CD8-positive, alpha-beta memory T cell (primary cell): ENCODE results near the gene DSCAML1. TPM values are rescaled to one million over a fixed set of nuclear protein-coding genes. Genes with fewer than 3 reads are reported as not detected.

Experiments
- CTCF ChIA-PET: fragments of 350-600 bp; sonication (Branson Sonifier 250); formaldehyde crosslinking; loops from one replicate; lab custom pipeline; 2021; ENCODE audit warnings: antibody characterized with exemption; lab: Charles Lee
- POLR2A ChIA-PET: fragments of 350-600 bp; sonication (Branson Sonifier 250); formaldehyde crosslinking; loops from one replicate; lab custom pipeline; 2021; ENCODE audit warnings: antibody characterized with exemption; lab: Charles Lee
- DNase-seq, 5 donors: peaks; one replicate each; pipeline versions ENCODE4 v3.0.0 to v3.0.0-alpha.2; 2020 to 2022; ENCODE audit warnings: mixed read lengths in 1 of 5
- H3K27ac ChIP-seq: one replicate; pipeline ENCODE4 v1.7.0; 2013; ENCODE audit warnings: low read depth, mild to moderate bottlenecking, low read length, moderate library complexity
- H3K27me3 ChIP-seq: 2 replicates; pipeline ENCODE4 v1.7.0; 2013; ENCODE audit warnings: low read length, mild to moderate bottlenecking; ENCODE audit not compliant: insufficient read depth, poor library complexity, severe bottlenecking
- H3K36me3 ChIP-seq: 2 replicates; pipeline ENCODE4 v1.7.0; 2013; ENCODE audit warnings: mild to moderate bottlenecking, low read length, moderate library complexity; ENCODE audit not compliant: insufficient read depth
- H3K4me1 ChIP-seq: 2 replicates; pipeline ENCODE4 v1.7.0; 2013; ENCODE audit warnings: mild to moderate bottlenecking, low read length, moderate library complexity; ENCODE audit not compliant: insufficient read depth
- H3K4me3 ChIP-seq: 2 replicates; pipeline ENCODE4 v1.7.0; 2013; ENCODE audit warnings: mild to moderate bottlenecking, low read length
- H3K9me3 ChIP-seq: 2 replicates; pipeline ENCODE4 v1.7.0; 2013; ENCODE audit warnings: mild to moderate bottlenecking, low read length
- H3K27ac Mint-ChIP-seq, 8 donors: one replicate each; pipeline ENCODE4 v1.8.0; 2020 to 2021; ENCODE audit warnings: mixed read lengths in 8 of 8, mild to moderate bottlenecking in 6 of 8, inconsistent platforms in 3 of 8, moderate library complexity in 3 of 8
- H3K27me3 Mint-ChIP-seq, 2 donors: one replicate each; pipeline ENCODE4 v1.8.0; 2020 to 2021; ENCODE audit warnings: mixed read lengths in 2 of 2, mild to moderate bottlenecking in 1 of 2, moderate library complexity in 1 of 2
- H3K36me3 Mint-ChIP-seq, 3 donors: one replicate each; pipeline ENCODE4 v1.8.0; 2020 to 2021; ENCODE audit warnings: mixed read lengths in 3 of 3, inconsistent platforms in 1 of 3, mild to moderate bottlenecking in 1 of 3
- H3K4me1 Mint-ChIP-seq, 3 donors: one replicate each; pipeline ENCODE4 v1.8.0; 2020 to 2021; ENCODE audit warnings: mixed read lengths in 3 of 3, inconsistent platforms in 1 of 3, mild to moderate bottlenecking in 1 of 3
- H3K4me3 Mint-ChIP-seq, 7 donors: one replicate each; pipeline ENCODE4 v1.8.0; 2020 to 2021; ENCODE audit warnings: mixed read lengths in 7 of 7, mild to moderate bottlenecking in 6 of 7, moderate library complexity in 4 of 7, inconsistent platforms in 2 of 7
- H3K9me3 Mint-ChIP-seq, 5 donors: one replicate each; pipeline ENCODE4 v1.8.0; 2020 to 2022; ENCODE audit warnings: mixed read lengths in 5 of 5, mild to moderate bottlenecking in 3 of 5, moderate library complexity in 2 of 5, inconsistent platforms in 1 of 5
- polyA plus RNA-seq: library from polyadenylated mRNA; unstranded; fragments of 300-500 nt; fragmentation: Illumina TruSeq; gene quantifications from one replicate; pipeline ENCODE4 v1.2.3, GENCODE V29; 2021
- total RNA-seq, 2 experiments: library from RNA; stranded (reverse); gene quantifications; one replicate each; pipeline ENCODE4 v1.2.3, GENCODE V29; 2021

Gene DSCAML1
- total and polyA plus RNA-seq, 3 experiments from 2014 or later, result 0.48 to 0.91 TPM; not detected in 1

- ChIA-PET POLR2A (no interaction called here), CTCF (no interaction called here)
- peaks cover 7 to 23% (median 15%) of the 10 kb centered on the region in 3 donors for H3K4me1 Mint-ChIP-seq
- H3K27ac ChIP-seq, result no peak overlapping the region
- no peak overlapping the region for H3K27ac Mint-ChIP-seq
- H3K9me3 Mint-ChIP-seq, result no peaks in the 10 kb centered on the region
- H3K27me3 Mint-ChIP-seq, result peaks cover 13 to 17% of the 10 kb centered on the region in 2 donors
- DNase-seq, result no peak
- no peaks in the 10 kb centered on the region for H3K27me3 ChIP-seq
- no peaks in the 10 kb centered on the region for H3K36me3 Mint-ChIP-seq
- no peaks in the 10 kb centered on the region for H3K36me3 ChIP-seq
- H3K4me3 Mint-ChIP-seq, result no peak overlapping the region
- no peaks in the 10 kb centered on the region for H3K9me3 ChIP-seq
- peaks cover 2% of the 10 kb centered on the region for H3K4me1 ChIP-seq
- no peak overlapping the region for H3K4me3 ChIP-seq
These were observed 186.1 kb downstream of the DSCAML1 start for GRCh38 chr11:117610901-117611300.

DNA sequence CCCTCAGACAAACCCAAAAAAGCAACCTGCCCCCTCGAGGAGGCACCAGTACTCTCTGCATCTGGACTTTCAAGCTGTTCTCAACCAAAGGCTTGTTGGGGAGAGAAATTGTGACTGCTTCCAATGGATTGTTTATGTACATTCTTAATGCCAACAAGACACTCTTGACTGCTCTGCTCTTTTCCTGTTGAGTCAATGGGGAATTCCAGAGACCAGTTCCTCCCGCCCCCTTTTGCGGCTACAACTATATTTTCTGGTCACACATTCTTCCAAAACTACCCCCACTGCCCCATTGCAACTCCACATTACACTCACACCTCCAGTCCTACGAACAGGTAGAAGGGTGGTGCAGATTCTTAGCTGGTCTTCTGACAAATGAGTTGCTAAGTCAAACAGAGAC lies 187.0 kb downstream of the DSCAML1 start:
- CTCF ChIA-PET, result no interaction called here
- Mint-ChIP-seq H3K27ac (no peak overlapping the region), H3K9me3 (no peaks in the 10 kb centered on the region), H3K4me3 (no peak overlapping the region), H3K36me3 (no peaks in the 10 kb centered on the region), H3K4me1 (peaks cover 7 to 23% (median 15%) of the 10 kb centered on the region in 3 donors), H3K27me3 (peaks cover 13 to 18% of the 10 kb centered on the region in 2 donors)
- Histone ChIP-seq H3K36me3 (no peaks in the 10 kb centered on the region), H3K27me3 (no peaks in the 10 kb centered on the region), H3K4me3 (no peak overlapping the region), H3K27ac (no peak overlapping the region), H3K4me1 (peaks cover 4% of the 10 kb centered on the region), H3K9me3 (no peaks in the 10 kb centered on the region)
- no peak for DNase-seq
- POLR2A ChIA-PET, result no interaction called here

DNA sequence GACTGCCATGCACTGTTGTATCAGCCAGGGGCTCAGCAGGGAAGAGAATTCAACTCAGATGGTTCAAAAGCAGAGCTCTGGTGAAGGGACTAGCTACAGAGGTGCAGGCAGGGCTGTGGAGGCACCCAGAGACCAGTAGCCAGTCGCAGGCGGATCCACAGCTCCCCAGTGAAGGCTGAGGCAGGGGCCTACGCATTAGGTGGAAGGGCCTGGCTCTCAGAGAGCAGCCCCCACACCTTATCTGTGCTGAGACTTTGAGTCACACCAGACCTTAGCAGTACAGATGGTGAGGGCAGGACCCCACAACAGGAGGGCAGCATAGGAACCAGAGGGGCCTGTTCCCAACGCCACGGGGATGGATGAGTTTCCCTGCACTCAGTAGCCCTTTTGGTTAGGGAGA lies 189.6 kb downstream of the DSCAML1 start:
- peaks cover 0 to 4% (median 0%) of the 10 kb centered on the region in 5 donors for H3K9me3 Mint-ChIP-seq
- POLR2A ChIA-PET, result no interaction called here
- H3K27ac Mint-ChIP-seq, result no peak overlapping the region
- no peak overlapping the region for H3K27ac ChIP-seq
- no peaks in the 10 kb centered on the region for H3K9me3 ChIP-seq
- H3K4me1 ChIP-seq, result peaks cover 4% of the 10 kb centered on the region
- H3K36me3 ChIP-seq, result no peaks in the 10 kb centered on the region
- H3K4me3 Mint-ChIP-seq, result no peak overlapping the region
- H3K4me3 ChIP-seq, result no peak overlapping the region
- H3K27me3 Mint-ChIP-seq, result peaks cover 10 to 12% of the 10 kb centered on the region in 2 donors
- no peaks in the 10 kb centered on the region for H3K27me3 ChIP-seq
- peaks cover 7 to 23% (median 15%) of the 10 kb centered on the region in 3 donors for H3K4me1 Mint-ChIP-seq
- no peaks in the 10 kb centered on the region for H3K36me3 Mint-ChIP-seq
- CTCF ChIA-PET, result no interaction called here
- DNase-seq, result no peak

DNA sequence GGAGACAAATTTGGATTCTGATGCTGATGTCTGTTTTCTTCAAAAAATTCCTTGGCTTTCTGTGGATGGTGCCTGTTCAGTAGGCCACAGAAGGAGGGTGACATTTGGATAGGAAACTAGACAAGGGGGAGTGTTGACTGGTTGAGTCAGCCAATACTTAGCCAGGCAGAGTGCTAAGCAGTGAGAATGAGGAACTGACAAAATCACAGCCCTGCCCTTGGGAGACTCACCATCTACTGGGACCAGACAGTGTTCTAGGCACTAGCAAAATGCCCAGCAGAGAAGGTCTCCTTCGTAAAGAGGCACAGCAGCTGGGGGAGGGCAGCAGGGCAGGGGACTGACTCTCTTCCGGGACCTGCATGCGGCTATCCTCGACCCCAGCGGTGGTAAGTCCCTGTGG lies 190.2 kb downstream of the DSCAML1 start:
- no peak for DNase-seq
- H3K27ac Mint-ChIP-seq, result no peak overlapping the region
- H3K4me3 ChIP-seq, result no peak overlapping the region
- H3K27me3 Mint-ChIP-seq, result peaks cover 9 to 12% of the 10 kb centered on the region in 2 donors
- peaks cover 0 to 4% (median 0%) of the 10 kb centered on the region in 5 donors for H3K9me3 Mint-ChIP-seq
- ChIA-PET POLR2A (no interaction called here), CTCF (no interaction called here)
- H3K9me3 ChIP-seq, result no peaks in the 10 kb centered on the region
- H3K4me1 Mint-ChIP-seq, result peaks cover 7 to 23% (median 15%) of the 10 kb centered on the region in 3 donors
- no peaks in the 10 kb centered on the region for H3K36me3 Mint-ChIP-seq
- H3K4me1 ChIP-seq, result peaks cover 4% of the 10 kb centered on the region
- no peak overlapping the region for H3K27ac ChIP-seq
- H3K4me3 Mint-ChIP-seq, result no peak overlapping the region
- no peaks in the 10 kb centered on the region for H3K36me3 ChIP-seq
- H3K27me3 ChIP-seq, result no peaks in the 10 kb centered on the region

DNA sequence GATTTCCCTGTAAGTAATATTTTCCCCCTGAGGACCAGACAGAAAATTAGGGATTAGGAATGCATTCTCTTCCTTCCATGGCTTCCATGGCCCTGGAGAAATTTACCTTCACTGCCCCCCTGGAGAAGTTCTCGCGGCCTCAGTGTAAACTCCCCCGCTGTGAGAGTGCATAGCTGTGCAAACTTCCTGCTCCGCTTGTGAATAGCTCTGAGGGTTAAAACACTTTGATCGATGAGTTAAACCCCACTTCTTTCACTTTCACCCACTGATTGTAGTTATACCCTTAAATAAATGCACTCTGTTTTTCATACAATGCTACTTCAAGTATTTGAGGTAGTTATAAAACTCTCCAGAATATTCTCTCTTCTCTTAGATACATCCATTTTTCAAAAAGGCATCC lies 190.8 kb downstream of the DSCAML1 start:
- no peak overlapping the region for H3K4me3 ChIP-seq
- ChIA-PET POLR2A (no interaction called here), CTCF (no interaction called here)
- Mint-ChIP-seq H3K4me3 (peak overlapping the region in 2 of 7 donors; percentile 33 to 45), H3K27me3 (peaks cover 3 to 12% of the 10 kb centered on the region in 2 donors), H3K9me3 (peaks cover 0 to 4% (median 0%) of the 10 kb centered on the region in 5 donors), H3K36me3 (no peaks in the 10 kb centered on the region), H3K27ac (peak overlapping the region in 2 of 8 donors; percentile 34 to 36), H3K4me1 (peaks cover 7 to 20% (median 15%) of the 10 kb centered on the region in 3 donors)
- no peak overlapping the region for H3K27ac ChIP-seq
- H3K36me3 ChIP-seq, result no peaks in the 10 kb centered on the region
- peaks cover 4% of the 10 kb centered on the region for H3K4me1 ChIP-seq
- DNase-seq, result no peak
- H3K27me3 ChIP-seq, result no peaks in the 10 kb centered on the region
- H3K9me3 ChIP-seq, result no peaks in the 10 kb centered on the region

GRCh38 chr11:117605331-117605730 lies 191.7 kb downstream of the DSCAML1 start:
- POLR2A ChIA-PET, result no interaction called here
- no peaks in the 10 kb centered on the region for H3K36me3 ChIP-seq
- DNase-seq, result no peak
- H3K9me3 ChIP-seq, result no peaks in the 10 kb centered on the region
- H3K36me3 Mint-ChIP-seq, result no peaks in the 10 kb centered on the region
- peaks cover 0 to 4% (median 0%) of the 10 kb centered on the region in 5 donors for H3K9me3 Mint-ChIP-seq
- no peak overlapping the region for H3K27ac Mint-ChIP-seq
- H3K27me3 Mint-ChIP-seq, result peaks cover 4 to 12% of the 10 kb centered on the region in 2 donors
- H3K4me1 Mint-ChIP-seq, result peaks cover 7 to 17% (median 15%) of the 10 kb centered on the region in 3 donors
- H3K4me3 Mint-ChIP-seq, result no peak overlapping the region
- H3K4me3 ChIP-seq, result no peak overlapping the region
- CTCF ChIA-PET, result no interaction called here
- no peak overlapping the region for H3K27ac ChIP-seq
- H3K27me3 ChIP-seq, result no peaks in the 10 kb centered on the region
- H3K4me1 ChIP-seq, result peaks cover 4% of the 10 kb centered on the region

DNA sequence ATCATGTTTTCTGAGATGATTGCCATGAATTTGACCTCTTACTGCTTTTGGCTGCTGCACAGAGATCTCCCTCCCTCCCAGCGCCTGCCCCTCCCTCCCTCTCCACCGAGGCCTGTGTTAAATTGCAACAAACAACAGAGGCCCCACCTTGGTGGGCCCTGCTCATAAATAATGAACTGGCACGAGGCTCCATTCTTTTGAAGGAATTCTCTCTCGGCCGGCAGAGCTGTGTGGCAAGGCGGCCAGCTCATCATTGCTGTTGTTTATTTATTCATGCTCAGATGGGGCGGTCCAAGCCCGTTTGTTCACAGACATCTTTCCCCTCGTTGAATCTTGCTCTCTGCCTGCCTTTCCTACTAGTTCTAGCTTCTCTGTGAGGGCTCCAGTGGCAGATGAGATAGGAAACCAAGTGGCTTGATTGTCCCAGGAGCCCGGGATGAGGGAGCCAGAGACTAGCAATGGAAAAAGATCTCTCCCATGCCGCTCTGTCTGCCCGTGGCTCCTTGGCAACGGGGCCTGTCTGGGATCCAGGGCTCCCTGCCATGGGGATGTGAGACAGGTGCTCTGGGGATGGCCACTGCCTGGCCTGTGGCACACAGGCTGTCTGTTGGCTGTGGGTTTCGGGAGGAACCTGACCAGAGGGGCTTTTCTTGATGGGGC lies 192.6 kb downstream of the DSCAML1 start:
- H3K27me3 ChIP-seq, result no peaks in the 10 kb centered on the region
- H3K27ac ChIP-seq, result no peak overlapping the region
- Mint-ChIP-seq H3K4me3 (no peak overlapping the region), H3K27ac (no peak overlapping the region), H3K36me3 (no peaks in the 10 kb centered on the region), H3K27me3 (peaks cover 9 to 12% of the 10 kb centered on the region in 2 donors), H3K9me3 (peaks cover 0 to 4% (median 0%) of the 10 kb centered on the region in 5 donors), H3K4me1 (peaks cover 5 to 11% (median 8%) of the 10 kb centered on the region in 3 donors)
- POLR2A ChIA-PET, result no interaction called here
- no peaks in the 10 kb centered on the region for H3K9me3 ChIP-seq
- peaks cover 4% of the 10 kb centered on the region for H3K4me1 ChIP-seq
- DNase-seq, result no peak
- CTCF ChIA-PET, result no interaction called here
- H3K4me3 ChIP-seq, result no peak overlapping the region
- no peaks in the 10 kb centered on the region for H3K36me3 ChIP-seq

DNA sequence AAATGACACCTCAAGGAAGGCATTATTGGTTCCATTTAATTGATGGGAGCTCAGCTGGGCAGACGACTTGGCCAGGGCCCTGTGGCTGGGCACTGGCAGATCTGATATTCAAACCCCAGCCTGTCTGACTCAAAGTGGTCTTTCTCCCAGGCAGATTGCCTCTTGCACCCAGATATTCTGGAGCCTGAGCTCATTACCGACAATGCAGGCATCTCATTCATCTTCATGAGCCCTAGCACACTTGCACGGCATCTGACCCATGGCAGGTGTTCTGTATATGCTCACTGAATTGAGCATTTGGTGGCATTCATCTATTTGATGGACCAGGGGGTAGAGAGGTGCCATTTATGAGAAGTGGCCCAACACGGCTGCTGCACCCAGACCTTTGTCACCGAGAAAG lies 193.1 kb downstream of the DSCAML1 start:
- ChIA-PET CTCF (no interaction called here), POLR2A (no interaction called here)
- H3K36me3 Mint-ChIP-seq, result no peaks in the 10 kb centered on the region
- peaks cover 4% of the 10 kb centered on the region for H3K4me1 ChIP-seq
- peaks cover 5 to 11% (median 8%) of the 10 kb centered on the region in 3 donors for H3K4me1 Mint-ChIP-seq
- no peak overlapping the region for H3K4me3 Mint-ChIP-seq
- no peaks in the 10 kb centered on the region for H3K27me3 ChIP-seq
- peaks cover 12% of the 10 kb centered on the region in 2 donors for H3K27me3 Mint-ChIP-seq
- peaks cover 0 to 4% (median 0%) of the 10 kb centered on the region in 5 donors for H3K9me3 Mint-ChIP-seq
- no peak overlapping the region for H3K27ac Mint-ChIP-seq
- no peak overlapping the region for H3K4me3 ChIP-seq
- no peaks in the 10 kb centered on the region for H3K36me3 ChIP-seq
- H3K27ac ChIP-seq, result no peak overlapping the region
- H3K9me3 ChIP-seq, result no peaks in the 10 kb centered on the region
- DNase-seq, result no peak
